ENCODE data around the gene RGS11.
"Not testable (repeated sequence)": the region's sequence is repeated elsewhere in the genome, so short reads cannot be mapped to it uniquely, and the experiment has no call there.

GRCh38 chr16:258091-258490 lies 17.7 kb downstream of the RGS11 start:
- not testable (repeated sequence) for TF ChIP-seq CTCF (IDR thresholded peaks at IDR 0.05 in 8 of 11, conservative IDR thresholded peaks at IDR 0.05 in 3 of 11); POLR2AphosphoS5 (IDR thresholded peaks at IDR 0.05)
